ENCODE results near the gene ZBTB39.
A peak's percentile ranks its signal among the peaks of the same experiment; 100 is the strongest.

DNA sequence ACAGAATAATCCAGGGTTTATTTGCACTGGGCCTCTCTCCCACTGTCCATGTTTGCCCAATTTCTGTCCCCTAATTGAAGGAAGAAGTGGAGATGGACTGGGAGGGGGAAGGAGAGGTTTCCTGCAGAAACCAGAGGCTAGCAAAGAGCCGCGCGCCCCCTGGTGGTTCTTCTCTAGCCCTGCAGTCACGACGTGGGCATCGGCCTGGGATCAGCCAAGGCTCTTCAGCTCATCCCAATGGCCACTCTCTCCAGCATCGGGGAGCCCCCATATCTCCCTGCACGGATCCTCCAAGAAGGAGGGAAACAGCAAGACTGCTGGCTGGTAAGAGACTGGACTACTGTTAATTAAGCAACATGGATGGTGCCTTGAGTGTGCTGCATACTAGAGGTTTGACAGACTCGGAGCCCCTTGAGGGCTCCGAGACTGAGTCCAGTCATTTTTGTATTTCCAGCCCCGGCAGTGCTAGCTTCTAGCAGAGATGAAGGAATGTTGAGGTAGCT, 18.7 kb downstream of the ZBTB39 start:
- TF ChIP-seq, protein P1, sequence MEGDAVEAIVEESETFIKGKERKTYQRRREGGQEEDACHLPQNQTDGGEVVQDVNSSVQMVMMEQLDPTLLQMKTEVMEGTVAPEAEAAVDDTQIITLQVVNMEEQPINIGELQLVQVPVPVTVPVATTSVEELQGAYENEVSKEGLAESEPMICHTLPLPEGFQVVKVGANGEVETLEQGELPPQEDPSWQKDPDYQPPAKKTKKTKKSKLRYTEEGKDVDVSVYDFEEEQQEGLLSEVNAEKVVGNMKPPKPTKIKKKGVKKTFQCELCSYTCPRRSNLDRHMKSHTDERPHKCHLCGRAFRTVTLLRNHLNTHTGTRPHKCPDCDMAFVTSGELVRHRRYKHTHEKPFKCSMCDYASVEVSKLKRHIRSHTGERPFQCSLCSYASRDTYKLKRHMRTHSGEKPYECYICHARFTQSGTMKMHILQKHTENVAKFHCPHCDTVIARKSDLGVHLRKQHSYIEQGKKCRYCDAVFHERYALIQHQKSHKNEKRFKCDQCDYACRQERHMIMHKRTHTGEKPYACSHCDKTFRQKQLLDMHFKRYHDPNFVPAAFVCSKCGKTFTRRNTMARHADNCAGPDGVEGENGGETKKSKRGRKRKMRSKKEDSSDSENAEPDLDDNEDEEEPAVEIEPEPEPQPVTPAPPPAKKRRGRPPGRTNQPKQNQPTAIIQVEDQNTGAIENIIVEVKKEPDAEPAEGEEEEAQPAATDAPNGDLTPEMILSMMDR (conservative IDR thresholded peaks at IDR 0.05): peak; percentile 98
- TF ChIP-seq ZFX (IDR thresholded peaks at IDR 0.05): no peak
